WTC11 (cell line): ENCODE results near the gene WWP2.

Experiments used
- CTCF ChIP-seq: fragments of 200-600 bp; IDR thresholded peaks from 2 replicates; pipeline ENCODE4 v1.8.0; 2022; ENCODE audit warnings: antibody characterized with exemption
- E2F4 ChIP-seq: sonication (generic); formaldehyde crosslinking; IDR thresholded peaks from 2 replicates; pipeline ENCODE4 v1.8.1; 2022; ENCODE audit warnings: low read depth, mild to moderate bottlenecking, moderate library complexity, missing genetic modification reagents, borderline replicate concordance
- FOXJ3 ChIP-seq: sonication (generic); formaldehyde crosslinking; IDR thresholded peaks from 2 replicates; pipeline ENCODE4 v1.9.0; 2021; ENCODE audit warnings: missing genetic modification reagents, mild to moderate bottlenecking, borderline replicate concordance
- JUN ChIP-seq: sonication (generic); formaldehyde crosslinking; IDR thresholded peaks from 2 replicates; pipeline ENCODE4 v1.8.0; 2023; ENCODE audit warnings: mild to moderate bottlenecking, missing genetic modification reagents
- USF1 ChIP-seq: sonication (generic); formaldehyde crosslinking; IDR thresholded peaks from 2 replicates; pipeline ENCODE4 v1.8.0; 2022; ENCODE audit warnings: mild to moderate bottlenecking, missing genetic modification reagents

- TF ChIP-seq JUN (CRISPR knock-in tag): no peak
- no peak for TF ChIP-seq FOXJ3 (CRISPR knock-in tag)
- TF ChIP-seq E2F4 (CRISPR knock-in tag): no peak
- TF ChIP-seq USF1 (CRISPR knock-in tag): no peak
- no peak for TF ChIP-seq CTCF
Measured at GRCh38 chr16:69934751-69935150, 172.6 kb downstream of the WWP2 start.
